ENCODE data around the gene LRP1.

LRP1 gene

DNA sequence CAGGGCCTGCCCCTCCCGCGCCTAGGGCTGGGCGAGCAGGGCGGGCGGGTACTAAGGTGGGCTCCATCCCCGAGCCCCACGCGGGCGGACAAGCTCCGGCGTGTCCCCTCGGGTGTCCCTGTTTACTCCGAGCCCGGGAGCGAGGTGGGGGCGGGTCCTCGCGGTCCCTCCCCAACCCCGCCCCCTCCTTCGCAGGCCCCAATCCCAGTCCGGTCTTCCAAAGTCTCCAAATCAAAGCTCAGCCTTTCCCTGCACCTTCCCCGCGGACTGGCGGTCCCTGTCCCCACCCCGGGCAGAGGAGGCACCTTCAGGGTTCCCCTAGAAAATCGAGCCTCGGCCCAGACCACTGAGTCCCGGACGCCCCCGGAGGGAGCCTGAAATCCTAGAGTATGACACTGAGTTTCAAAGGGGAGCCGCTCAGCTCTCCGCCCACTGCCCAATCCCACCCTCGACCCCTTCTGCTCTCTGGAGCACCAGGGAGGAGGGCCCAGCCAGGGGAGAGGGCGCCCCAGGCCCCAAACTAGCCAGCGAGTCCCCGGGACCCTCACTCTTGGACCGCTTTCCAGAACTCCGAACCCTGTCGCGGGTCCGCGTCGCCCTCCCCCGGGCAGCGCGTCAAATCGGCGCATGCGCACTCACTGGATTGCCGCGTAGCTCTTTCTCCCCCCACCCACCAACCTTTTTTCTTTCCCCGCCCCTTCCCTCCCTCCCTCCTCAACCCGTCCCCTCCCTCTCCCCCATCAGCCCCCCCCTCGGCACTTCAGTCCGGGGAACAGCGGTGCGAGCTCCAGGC is at the start of gene LRP1:
TSS of gene LRP1 (plus strand) at position 758 of the 793 bp plus-strand sequence. CDS start 482 bp downstream, outside the sequence.
- FAIRE-seq: no peak

DNA sequence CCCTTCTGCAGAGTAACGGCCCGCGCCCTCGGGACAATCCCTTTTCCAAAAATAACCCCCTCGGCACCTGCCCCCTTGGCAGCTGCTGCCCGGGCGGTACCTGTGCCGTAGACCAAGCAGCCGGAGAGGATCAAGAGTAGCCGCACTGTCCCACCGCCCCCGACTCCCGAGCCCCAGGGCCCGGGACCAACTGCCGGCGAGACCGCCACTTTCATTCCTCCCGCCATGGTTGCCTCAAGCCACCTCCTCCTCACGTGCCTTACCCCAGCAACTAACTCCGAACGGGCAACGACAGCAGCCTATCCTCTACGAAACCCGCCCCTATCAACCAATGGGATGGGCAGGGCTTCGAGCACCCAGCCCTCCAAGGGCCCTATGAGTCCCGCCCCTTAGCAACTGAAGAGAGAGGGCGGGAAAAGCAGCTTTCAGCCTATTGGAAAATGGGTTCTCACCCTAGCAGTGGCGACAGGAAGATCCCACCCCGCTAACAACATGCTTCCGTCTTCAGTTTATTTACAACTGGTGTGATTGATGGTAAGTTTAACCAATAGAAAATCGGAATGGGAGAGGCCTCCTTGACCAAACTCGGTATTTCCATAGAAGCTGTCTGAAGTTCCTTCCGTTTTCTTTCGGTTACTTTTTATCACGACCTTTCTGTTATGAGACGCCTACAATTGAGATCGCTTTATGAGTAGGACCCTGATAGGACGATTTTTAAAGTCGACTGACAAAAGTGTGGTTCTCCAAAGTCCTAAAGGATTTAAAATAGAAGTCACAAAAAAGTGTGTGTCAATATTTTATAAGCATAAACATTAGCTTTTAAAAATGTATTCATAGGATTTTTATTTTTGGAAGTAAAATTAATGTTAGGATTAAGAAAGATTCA is 49.5 kb upstream of the LRP1 start, which contains the start of gene NEMP1:
TSS of gene NEMP1 (minus strand) at position 273 of the 886 bp plus-strand sequence. CDS start at position 227, 46 bp downstream.
- peak; percentile 70 for TF ChIP-seq POLR2A (IDR thresholded peaks at IDR 0.05; ENCODE audit: low read depth, low read length)
- FAIRE-seq: peak; percentile 98

More for the DNA sequence above, at the start of gene LRP1:
- peak; percentile 74 for DNase-seq (ENCODE audit: insufficient read length, low spot score)
- TF ChIP-seq POLR2A (IDR thresholded peaks at IDR 0.05; ENCODE audit: low read depth, low read length): peak; percentile 64; the same call in 1 of the 2 replicates

DNA sequence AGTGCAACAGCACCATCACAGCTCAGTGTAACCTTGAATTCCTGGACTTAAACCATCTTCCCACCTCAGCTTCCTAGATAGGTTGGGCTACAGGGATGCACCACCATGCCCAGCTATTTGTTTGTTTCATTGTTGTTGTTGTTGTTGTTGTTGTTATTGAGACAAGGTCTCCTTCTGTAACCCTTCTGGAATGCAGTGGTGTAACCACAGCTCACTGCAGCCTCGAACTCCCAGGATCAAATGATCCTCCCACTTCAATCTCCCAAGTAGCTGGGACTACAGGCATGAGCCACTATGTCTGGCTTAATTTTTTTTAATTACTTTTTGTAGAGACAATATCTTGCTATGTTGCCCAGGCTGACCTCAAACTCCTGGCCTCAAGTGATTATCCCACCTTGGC is 48.5 kb upstream of the LRP1 start:
- no peak for TF ChIP-seq POLR2A (IDR thresholded peaks at IDR 0.05; ENCODE audit: low read depth, low read length)
- no peak for FAIRE-seq
- DNase-seq (ENCODE audit: insufficient read length, low spot score): no peak

More for the DNA sequence above, 49.5 kb upstream of the LRP1 start, which contains the start of gene NEMP1:
- peak; percentile 89 for DNase-seq (ENCODE audit: insufficient read length, low spot score)

DNA sequence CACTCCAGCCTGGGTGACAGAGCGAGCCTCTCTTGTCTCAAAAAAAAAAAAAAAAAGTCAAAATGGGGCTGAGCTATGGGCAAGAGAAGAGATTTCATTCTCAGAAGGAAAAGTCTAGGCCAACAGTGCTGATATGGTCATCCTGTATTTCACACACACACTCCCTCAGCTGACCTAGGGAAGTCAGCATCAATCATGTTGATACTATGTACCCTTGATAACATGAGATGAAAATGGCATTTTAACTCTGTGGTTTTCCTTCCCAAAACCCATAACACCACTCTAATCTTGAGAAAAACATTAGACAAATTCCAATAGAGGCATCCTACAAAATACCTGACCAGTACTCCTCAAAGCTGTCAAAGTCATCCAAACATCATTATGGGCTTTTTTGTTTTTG is 47.4 kb upstream of the LRP1 start:
- no peak for TF ChIP-seq POLR2A (IDR thresholded peaks at IDR 0.05; ENCODE audit: low read depth, low read length)
- DNase-seq (ENCODE audit: insufficient read length, low spot score) (no peak), FAIRE-seq (no peak)

DNA sequence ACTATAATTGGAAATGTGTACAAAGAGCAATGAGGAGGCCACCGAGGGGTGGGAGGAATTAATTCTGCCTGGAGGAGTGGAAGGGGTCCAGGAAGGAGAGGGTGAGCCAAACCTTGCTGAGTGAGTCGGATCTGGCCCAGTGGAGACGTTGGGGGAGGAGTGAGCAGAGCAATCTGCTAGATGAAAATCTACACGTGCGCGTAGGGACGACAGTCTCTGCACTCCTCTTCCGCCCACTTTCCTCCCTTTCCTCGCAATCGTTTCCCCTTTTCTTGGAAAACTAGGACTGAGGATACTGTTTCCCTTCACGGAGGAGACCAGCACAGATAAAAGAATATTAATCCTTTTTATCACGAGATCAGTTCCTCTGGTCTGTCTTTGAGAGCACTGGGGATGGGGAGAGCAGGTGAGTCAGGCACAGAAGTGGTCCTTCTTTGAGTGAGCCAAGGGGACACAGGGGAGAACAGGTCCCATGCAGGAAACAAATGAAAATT is 42.2 kb upstream of the LRP1 start:
- TF ChIP-seq POLR2A (IDR thresholded peaks at IDR 0.05; ENCODE audit: low read depth, low read length): no peak
- DNase-seq (ENCODE audit: insufficient read length, low spot score) (no peak), FAIRE-seq (no peak)

DNA sequence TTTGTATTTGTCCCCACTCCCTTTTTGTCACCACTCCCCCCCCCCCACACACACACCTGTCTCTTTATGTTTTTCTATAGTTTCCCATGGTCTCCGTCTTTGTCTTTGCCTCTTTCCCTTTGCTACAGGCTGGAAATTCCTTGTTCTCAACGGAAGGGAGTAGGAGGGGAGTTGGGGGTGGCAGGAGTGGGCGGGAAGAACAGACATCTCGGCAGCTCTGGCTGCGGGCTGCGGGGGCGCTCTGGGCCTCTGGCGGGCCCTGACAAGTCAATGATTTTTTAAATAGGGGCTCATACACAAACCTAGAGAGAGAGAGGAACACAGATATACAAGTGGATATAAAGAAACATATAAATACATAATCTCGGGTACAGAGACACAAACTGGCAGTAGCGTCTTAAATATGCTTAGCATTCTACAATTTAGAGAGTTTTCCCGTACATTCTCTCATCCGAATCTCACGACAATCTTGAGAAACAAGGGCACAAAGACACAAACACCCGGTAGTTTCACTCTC is 41.7 kb upstream of the LRP1 start:
- TF ChIP-seq POLR2A (IDR thresholded peaks at IDR 0.05; ENCODE audit: low read depth, low read length): no peak
- no peak for FAIRE-seq
- no peak for DNase-seq (ENCODE audit: insufficient read length, low spot score)

DNA sequence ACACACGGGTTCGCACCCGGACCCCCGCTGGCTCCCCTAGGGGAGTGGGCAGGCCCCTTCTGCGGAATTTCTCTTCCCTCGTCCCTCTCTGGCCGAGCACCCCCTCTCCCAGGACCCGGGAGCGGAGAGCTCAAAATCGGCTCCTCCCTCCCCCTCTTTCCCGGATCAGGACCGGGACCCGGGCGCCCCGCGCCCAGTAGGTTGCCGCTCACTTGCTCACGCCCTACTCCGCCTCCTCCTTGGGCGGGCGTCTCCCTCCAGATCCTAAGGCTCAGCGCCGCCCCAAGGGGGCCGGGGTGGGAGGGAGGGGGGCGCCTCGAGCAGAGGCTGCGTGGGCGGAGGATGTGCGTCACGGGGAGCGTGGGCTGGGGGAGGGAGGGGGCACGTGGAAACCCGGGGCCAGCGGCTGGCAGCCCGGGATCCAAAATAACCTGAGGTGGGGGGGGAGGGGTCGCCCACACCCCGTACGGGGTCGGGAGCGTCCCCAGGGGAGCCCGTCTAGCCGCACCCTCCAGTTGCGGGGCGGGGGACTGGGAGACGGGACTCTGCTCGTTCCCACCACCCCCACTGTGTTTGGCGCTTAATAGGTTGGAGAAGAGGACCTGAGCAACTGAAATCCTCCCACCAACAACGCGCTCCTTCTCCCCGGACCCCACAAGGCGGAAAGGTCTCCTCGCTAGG is 41.1 kb upstream of the LRP1 start:
- FAIRE-seq (no peak), DNase-seq (ENCODE audit: insufficient read length, low spot score) (peak; percentile 60)
- TF ChIP-seq POLR2A (IDR thresholded peaks at IDR 0.05; ENCODE audit: low read depth, low read length): peak; percentile 37; the same call in 1 of the 2 replicates

DNA sequence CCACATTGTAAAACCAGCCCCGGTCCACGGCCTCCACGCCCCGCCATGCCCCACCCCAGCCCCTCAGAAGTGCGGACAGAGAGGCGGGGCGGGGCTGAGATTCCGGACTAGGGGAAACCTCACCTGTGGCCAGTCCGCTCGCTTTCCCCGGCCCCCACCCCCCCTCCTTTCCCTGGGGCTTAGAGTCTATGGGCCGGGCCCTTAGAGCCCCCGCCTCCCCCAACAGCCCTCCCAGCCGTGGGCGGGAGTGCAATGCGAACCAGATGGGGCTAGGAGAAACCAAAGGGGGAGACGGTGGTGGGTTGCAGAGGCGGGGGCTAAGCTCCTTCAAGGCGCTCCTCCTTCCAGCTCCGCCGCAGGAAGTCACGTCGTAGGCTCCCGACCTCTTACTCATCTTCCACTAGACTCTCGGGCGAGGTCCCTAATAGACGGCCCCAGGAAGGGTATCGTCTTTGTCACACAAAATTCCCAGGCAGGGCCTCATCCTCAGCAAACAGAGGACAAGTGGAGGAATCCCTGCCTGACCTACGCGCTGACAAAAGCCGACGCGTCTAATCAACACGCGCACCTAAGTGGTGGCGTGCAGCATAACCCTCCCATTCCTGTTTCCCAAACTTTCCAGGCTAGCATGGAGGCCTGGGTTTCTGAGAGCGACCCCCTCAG is 40.5 kb upstream of the LRP1 start:
- DNase-seq (ENCODE audit: insufficient read length, low spot score) (peak; percentile 62), FAIRE-seq (no peak)
- peak; percentile 29 for TF ChIP-seq POLR2A (IDR thresholded peaks at IDR 0.05; ENCODE audit: low read depth, low read length)

DNA sequence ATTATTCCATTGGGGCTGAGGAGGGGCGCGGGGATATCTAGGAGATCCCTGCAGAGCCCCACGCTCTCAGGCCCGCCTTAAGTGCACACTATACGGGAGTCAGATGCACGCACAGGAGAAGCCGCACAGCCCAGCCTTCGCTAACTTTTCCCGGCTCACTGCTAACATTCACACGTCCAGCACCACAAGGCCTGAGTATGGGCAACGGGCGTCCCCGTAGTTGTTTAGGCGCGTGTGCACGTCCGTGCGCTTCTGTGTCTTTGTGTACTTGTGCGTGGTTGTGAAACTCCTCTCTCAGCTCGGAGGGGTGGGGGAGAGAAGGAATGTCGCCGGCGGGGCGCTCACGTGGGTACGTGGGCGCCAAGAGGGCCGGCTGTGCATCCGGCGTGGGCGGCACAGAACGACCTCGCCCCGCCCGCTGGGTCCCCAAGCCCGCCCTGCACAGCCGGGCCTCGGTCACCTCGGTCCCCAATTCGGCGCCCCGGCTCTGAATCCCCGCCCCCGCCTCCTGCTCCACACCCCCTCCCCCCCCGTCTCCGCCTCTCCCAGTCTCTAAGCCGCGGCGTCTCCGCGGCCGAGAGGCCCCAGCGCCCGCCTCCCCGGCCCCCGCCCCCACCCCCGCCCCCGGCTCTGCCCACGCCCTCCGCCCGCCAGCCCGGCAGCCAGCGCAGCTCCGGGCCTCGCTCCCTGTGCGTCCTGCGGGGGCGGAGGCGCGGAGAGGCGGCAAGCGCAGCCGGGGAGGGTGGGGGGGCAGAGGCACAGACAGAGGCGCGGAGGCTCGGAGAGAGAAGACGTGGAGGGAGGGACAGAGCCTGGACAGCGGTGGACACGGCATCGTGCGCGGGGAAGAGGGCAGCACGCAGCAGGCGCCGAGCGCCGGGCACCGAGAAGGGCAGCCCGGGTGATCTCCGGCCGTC is 39.7 kb upstream of the LRP1 start, which contains the start of gene NAB2:
TSS of gene NAB2 (plus strand) at position 761 of the 917 bp plus-strand sequence. CDS start 158 bp downstream, outside the sequence.
- DNase-seq (ENCODE audit: insufficient read length, low spot score): peak; percentile 86
- TF ChIP-seq POLR2A (IDR thresholded peaks at IDR 0.05; ENCODE audit: low read depth, low read length): peak; percentile 57
- FAIRE-seq: no peak

DNA sequence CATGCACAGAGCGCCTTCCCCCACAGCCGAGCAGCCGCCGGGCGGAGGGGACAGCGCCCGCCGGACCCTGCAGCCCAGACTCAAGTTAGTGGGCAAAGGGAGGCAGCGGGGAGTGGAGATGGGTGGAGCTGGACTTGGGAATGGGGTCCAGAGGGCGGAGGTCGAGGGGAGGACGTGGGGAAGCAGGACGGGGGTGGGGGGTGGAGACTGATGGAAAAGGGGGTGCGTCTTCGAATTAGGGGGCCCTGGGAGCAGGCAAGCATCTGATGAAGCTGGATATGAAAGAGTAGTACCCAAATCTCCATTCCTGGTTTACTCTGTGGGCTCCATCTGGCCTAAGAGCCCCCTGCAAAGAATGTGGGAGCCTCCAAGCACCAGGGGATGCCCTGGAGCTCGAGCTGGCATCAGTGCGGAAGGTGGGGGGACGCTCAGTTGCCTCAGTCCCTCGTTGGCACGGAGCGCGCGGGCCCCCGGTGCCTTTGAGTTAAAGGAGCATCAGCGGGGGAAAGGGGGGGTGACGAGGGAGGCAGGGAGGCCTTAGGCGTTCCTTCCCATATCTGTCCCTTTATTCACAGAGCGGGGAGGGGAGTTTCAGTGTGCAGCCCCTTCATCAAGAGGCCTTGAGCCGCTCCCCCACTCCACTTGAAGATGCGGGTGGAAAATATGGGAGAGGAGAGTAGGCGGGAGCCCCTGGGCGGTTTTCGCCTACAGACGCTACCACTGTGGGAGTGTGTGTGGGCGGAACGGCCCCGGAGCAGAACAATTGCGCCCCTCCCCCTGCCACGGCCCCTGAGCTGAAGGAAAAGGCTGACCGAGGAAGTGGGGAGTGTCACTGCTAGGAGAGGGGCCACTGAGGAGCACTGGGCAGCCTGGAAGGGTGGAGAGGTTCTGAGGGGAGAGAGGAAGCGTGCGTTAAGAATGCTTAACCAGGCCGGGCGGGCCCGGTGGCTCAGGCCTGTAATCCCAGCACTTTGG is 38.7 kb upstream of the LRP1 start:
- DNase-seq (ENCODE audit: insufficient read length, low spot score) (no peak), FAIRE-seq (no peak)
- TF ChIP-seq POLR2A (IDR thresholded peaks at IDR 0.05; ENCODE audit: low read depth, low read length): peak; percentile 11; the same call in 1 of the 2 replicates

DNA sequence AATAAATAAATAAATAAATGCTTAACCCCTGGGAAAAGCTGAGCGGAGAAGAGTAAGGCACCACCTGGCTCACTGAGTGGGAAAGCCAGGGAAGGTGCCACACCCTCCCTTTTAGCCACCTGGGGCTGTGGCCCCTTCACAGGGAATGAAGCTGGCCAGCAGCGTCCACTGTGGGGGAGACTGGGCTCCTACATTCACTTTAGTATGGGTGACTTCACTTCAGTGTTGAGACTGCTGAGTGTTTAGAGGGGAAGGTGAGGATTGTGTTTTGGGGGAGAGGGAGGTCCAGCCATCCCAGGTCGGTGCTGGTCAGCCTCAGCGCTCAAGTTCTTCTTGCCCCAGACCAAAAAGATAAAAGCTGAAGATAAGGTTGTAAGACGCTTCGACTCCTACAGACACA is 37.8 kb upstream of the LRP1 start:
- DNase-seq (ENCODE audit: insufficient read length, low spot score) (no peak), FAIRE-seq (no peak)
- TF ChIP-seq POLR2A (IDR thresholded peaks at IDR 0.05; ENCODE audit: low read depth, low read length): no peak
